Measurements from ENCODE around the gene DDX18.

GRCh38 chr2:117879003-117879402 lies 64.5 kb downstream of the DDX18 start:
- TF ChIP-seq, protein P1, sequence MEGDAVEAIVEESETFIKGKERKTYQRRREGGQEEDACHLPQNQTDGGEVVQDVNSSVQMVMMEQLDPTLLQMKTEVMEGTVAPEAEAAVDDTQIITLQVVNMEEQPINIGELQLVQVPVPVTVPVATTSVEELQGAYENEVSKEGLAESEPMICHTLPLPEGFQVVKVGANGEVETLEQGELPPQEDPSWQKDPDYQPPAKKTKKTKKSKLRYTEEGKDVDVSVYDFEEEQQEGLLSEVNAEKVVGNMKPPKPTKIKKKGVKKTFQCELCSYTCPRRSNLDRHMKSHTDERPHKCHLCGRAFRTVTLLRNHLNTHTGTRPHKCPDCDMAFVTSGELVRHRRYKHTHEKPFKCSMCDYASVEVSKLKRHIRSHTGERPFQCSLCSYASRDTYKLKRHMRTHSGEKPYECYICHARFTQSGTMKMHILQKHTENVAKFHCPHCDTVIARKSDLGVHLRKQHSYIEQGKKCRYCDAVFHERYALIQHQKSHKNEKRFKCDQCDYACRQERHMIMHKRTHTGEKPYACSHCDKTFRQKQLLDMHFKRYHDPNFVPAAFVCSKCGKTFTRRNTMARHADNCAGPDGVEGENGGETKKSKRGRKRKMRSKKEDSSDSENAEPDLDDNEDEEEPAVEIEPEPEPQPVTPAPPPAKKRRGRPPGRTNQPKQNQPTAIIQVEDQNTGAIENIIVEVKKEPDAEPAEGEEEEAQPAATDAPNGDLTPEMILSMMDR (IDR thresholded peaks at IDR 0.05) = no peak
- no peak for TF ChIP-seq EZH2 (IDR thresholded peaks at IDR 0.05; ENCODE audit: borderline replicate concordance, insufficient read depth, low read depth, low read length, poor library complexity, severe bottlenecking)

Measured in B cell (primary cell).